ENCODE data around the gene SHROOM2.

The SHROOM2 gene

GRCh38 chrX:9862953-9863352 lies 76.7 kb downstream of the SHROOM2 start:
- no peak for DNase-seq (ENCODE audit: low read depth in 3 of 3)

GRCh38 chrX:9864011-9864410 lies 77.8 kb downstream of the SHROOM2 start:
- no peak for DNase-seq (ENCODE audit: low read depth in 3 of 3)

- no peak for DNase-seq (ENCODE audit: low read depth in 3 of 3)
Measured at GRCh38 chrX:9865804-9866472, 79.7 kb downstream of the SHROOM2 start.

- DNase-seq (ENCODE audit: low read depth in 3 of 3) = no peak
Measured at GRCh38 chrX:9866633-9867032, 80.4 kb downstream of the SHROOM2 start.

GRCh38 chrX:9867226-9867625 lies 81.0 kb downstream of the SHROOM2 start:
- DNase-seq (ENCODE audit: low read depth in 3 of 3) = no peak

GRCh38 chrX:9867753-9868152 lies 81.5 kb downstream of the SHROOM2 start:
- no peak for DNase-seq (ENCODE audit: low read depth in 3 of 3)

- DNase-seq (ENCODE audit: low read depth in 3 of 3) = no peak
Measured at GRCh38 chrX:9871701-9872268, 85.6 kb downstream of the SHROOM2 start.

GRCh38 chrX:9873360-9873759 lies 87.1 kb downstream of the SHROOM2 start:
- no peak for DNase-seq (ENCODE audit: low read depth in 3 of 3)

- peak; percentile 3 to 25 (median 3) for DNase-seq (ENCODE audit: low read depth in 3 of 3)
Measured at GRCh38 chrX:9873952-9874351, 87.7 kb downstream of the SHROOM2 start.

GRCh38 chrX:9874483-9874882 lies 88.3 kb downstream of the SHROOM2 start:
- DNase-seq (ENCODE audit: low read depth in 3 of 3) = no peak

GRCh38 chrX:9875801-9876200 lies 89.6 kb downstream of the SHROOM2 start:
- DNase-seq (ENCODE audit: low read depth in 3 of 3) = no peak

GRCh38 chrX:9876201-9876600 lies 90.0 kb downstream of the SHROOM2 start:
- no peak for DNase-seq (ENCODE audit: low read depth in 3 of 3)

- DNase-seq (ENCODE audit: low read depth in 3 of 3) = no peak
Measured at GRCh38 chrX:9878146-9878820, 92.1 kb downstream of the SHROOM2 start.

GRCh38 chrX:9880237-9880636 lies 94.0 kb downstream of the SHROOM2 start:
- no peak for DNase-seq (ENCODE audit: low read depth in 3 of 3)

GRCh38 chrX:9880870-9881269 lies 94.6 kb downstream of the SHROOM2 start:
- no peak for DNase-seq (ENCODE audit: low read depth in 3 of 3)

- DNase-seq (ENCODE audit: low read depth in 3 of 3) = no peak
Measured at GRCh38 chrX:9882669-9883446, 96.6 kb downstream of the SHROOM2 start.

- no peak for DNase-seq (ENCODE audit: low read depth in 3 of 3)
Measured at GRCh38 chrX:9884031-9884779, 98.0 kb downstream of the SHROOM2 start.

GRCh38 chrX:9885150-9885549 lies 98.9 kb downstream of the SHROOM2 start:
- DNase-seq (ENCODE audit: low read depth in 3 of 3) = peak; percentile 15 to 43 (median 23)

- DNase-seq (ENCODE audit: low read depth in 3 of 3) = no peak
Measured at GRCh38 chrX:9887659-9888297, 101.5 kb downstream of the SHROOM2 start.

GRCh38 chrX:9888953-9889470 lies 102.8 kb downstream of the SHROOM2 start:
- DNase-seq (ENCODE audit: low read depth in 3 of 3) = no peak

GRCh38 chrX:9890681-9891091 lies 104.5 kb downstream of the SHROOM2 start:
- no peak for DNase-seq (ENCODE audit: low read depth in 3 of 3)
